ENCODE results near the gene TSKS. TPM values are rescaled to one million over a fixed set of nuclear protein-coding genes. Genes with fewer than 3 reads are reported as not detected.

The TSKS gene
- total RNA-seq, 1 donor from 2014 or later = 0.55 TPM

GRCh38 chr19:49801401-49801888 lies 38.3 kb upstream of the TSKS start:
- Mint-ChIP-seq H3K27ac (no peak overlapping the region), H3K4me1 (peaks cover 3% of the 10 kb centered on the region), H3K9me3 (no peaks in the 10 kb centered on the region), H3K4me3 (no peak overlapping the region), H3K36me3 (ENCODE audit: low read depth) (peaks cover 77% of the 10 kb centered on the region), H3K27me3 (no peaks in the 10 kb centered on the region)
- TF ChIP-seq CTCF (IDR thresholded peaks at IDR 0.05) = no peak
- ATAC-seq (ENCODE audit: low read depth) = no peak
- ChIA-PET POLR2A (interaction anchor here (0.5 kb wide), 1 partner anchor 9 kb away, joined by 4 read pairs; no protein-coding TSS in a partner anchor), CTCF (no interaction called here)
- intact Hi-C loops (cut with micrococcal nuclease) = no loop called here
- DNase-seq = no peak

- TF ChIP-seq CTCF (IDR thresholded peaks at IDR 0.05) = no peak
- no peaks in the 10 kb centered on the region for H3K9me3 Mint-ChIP-seq
- H3K27me3 Mint-ChIP-seq = no peaks in the 10 kb centered on the region
- CTCF ChIA-PET = no interaction called here
- intact Hi-C loops (cut with micrococcal nuclease) = no loop called here
- no peaks in the 10 kb centered on the region for H3K4me1 Mint-ChIP-seq
- POLR2A ChIA-PET = no interaction called here
- H3K4me3 Mint-ChIP-seq = no peak overlapping the region
- DNase-seq (no peak), ATAC-seq (ENCODE audit: low read depth) (no peak)
- H3K27ac Mint-ChIP-seq = no peak overlapping the region
- H3K36me3 Mint-ChIP-seq (ENCODE audit: low read depth) = peaks cover 79% of the 10 kb centered on the region
Observed at GRCh38 chr19:49800771-49801170, 37.7 kb upstream of the TSKS start.

GRCh38 chr19:49799798-49800376 lies 36.8 kb upstream of the TSKS start:
- no peak for TF ChIP-seq CTCF (IDR thresholded peaks at IDR 0.05)
- Mint-ChIP-seq H3K36me3 (ENCODE audit: low read depth) (peaks cover 85% of the 10 kb centered on the region), H3K4me1 (no peaks in the 10 kb centered on the region), H3K27ac (no peak overlapping the region), H3K27me3 (no peaks in the 10 kb centered on the region), H3K4me3 (no peak overlapping the region), H3K9me3 (no peaks in the 10 kb centered on the region)
- intact Hi-C loops (cut with micrococcal nuclease) = no loop called here
- ATAC-seq (ENCODE audit: low read depth) = no peak
- CTCF ChIA-PET = no interaction called here
- DNase-seq = no peak
- POLR2A ChIA-PET = no interaction called here

DNA sequence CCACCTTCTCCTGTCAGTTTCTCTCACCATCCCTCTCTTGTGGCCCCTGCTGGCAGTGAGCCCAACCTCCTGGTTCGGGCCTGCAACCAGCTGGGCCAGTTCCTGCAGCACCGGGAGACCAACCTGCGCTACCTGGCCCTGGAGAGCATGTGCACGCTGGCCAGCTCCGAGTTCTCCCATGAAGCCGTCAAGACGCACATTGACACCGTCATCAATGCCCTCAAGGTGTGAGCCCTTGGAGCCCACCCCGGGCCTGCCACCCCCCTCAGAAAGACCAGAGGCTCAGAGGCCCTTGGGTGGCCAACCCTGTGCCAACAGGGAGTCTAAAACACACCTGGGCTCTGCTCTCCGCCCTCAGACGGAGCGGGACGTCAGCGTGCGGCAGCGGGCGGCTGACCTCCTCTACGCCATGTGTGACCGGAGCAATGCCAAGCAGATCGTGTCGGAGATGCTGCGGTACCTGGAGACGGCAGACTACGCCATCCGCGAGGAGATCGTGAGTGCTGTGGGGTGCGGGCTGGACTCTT lies 36.2 kb upstream of the TSKS start:
- no peak overlapping the region for H3K27ac Mint-ChIP-seq
- H3K9me3 Mint-ChIP-seq = no peaks in the 10 kb centered on the region
- no peak for TF ChIP-seq CTCF (IDR thresholded peaks at IDR 0.05)
- H3K4me3 Mint-ChIP-seq = no peak overlapping the region
- ATAC-seq (ENCODE audit: low read depth) = no peak
- DNase-seq = no peak
- intact Hi-C loops (cut with micrococcal nuclease) = no loop called here
- no peaks in the 10 kb centered on the region for H3K27me3 Mint-ChIP-seq
- ChIA-PET CTCF (no interaction called here), POLR2A (no interaction called here)
- no peaks in the 10 kb centered on the region for H3K4me1 Mint-ChIP-seq
- H3K36me3 Mint-ChIP-seq (ENCODE audit: low read depth) = peaks cover 87% of the 10 kb centered on the region

- ChIA-PET CTCF (no interaction called here), POLR2A (interaction anchor here (0.5 kb wide), 1 partner anchor 67 kb away, joined by 3 read pairs; no protein-coding TSS in a partner anchor)
- ATAC-seq (ENCODE audit: low read depth) = no peak
- Mint-ChIP-seq H3K27me3 (no peaks in the 10 kb centered on the region), H3K27ac (no peak overlapping the region), H3K4me1 (no peaks in the 10 kb centered on the region), H3K36me3 (ENCODE audit: low read depth) (peaks cover 85% of the 10 kb centered on the region), H3K4me3 (no peak overlapping the region), H3K9me3 (no peaks in the 10 kb centered on the region)
- TF ChIP-seq CTCF (IDR thresholded peaks at IDR 0.05) = no peak
- intact Hi-C loops (cut with micrococcal nuclease) = no loop called here
- no peak for DNase-seq
Observed at GRCh38 chr19:49798574-49798973, 35.5 kb upstream of the TSKS start.

Measured in activated B cell treated with CpG ODN at 0.5 μM for 24 hours (primary cell).